ENCODE data around the gene NUTM2F.
"Not testable (repeated sequence)": the region's sequence is repeated elsewhere in the genome, so short reads cannot be mapped to it uniquely, and the experiment has no call there.

The NUTM2F gene

GRCh38 chr9:94328544-94328943 lies at the start of gene NUTM2F:
Gene NUTM2F (minus strand): TSS chr9:94328644. CDS start chr9:94328623, 21 bp downstream.
- not testable (repeated sequence) for DNase-seq (ENCODE audit: low read depth, low spot score)

- not testable (repeated sequence) for DNase-seq (ENCODE audit: low read depth, low spot score)
Measured at GRCh38 chr9:94375197-94375596, 46.8 kb upstream of the NUTM2F start.

GRCh38 chr9:94374176-94375056 lies 46.0 kb upstream of the NUTM2F start:
- DNase-seq (ENCODE audit: low read depth, low spot score) = peak; percentile 59

GRCh38 chr9:94373779-94374175 lies 45.3 kb upstream of the NUTM2F start:
- not testable (repeated sequence) for DNase-seq (ENCODE audit: low read depth, low spot score)

- DNase-seq (ENCODE audit: low read depth, low spot score) = not testable (repeated sequence)
Measured at GRCh38 chr9:94370266-94370665, 41.8 kb upstream of the NUTM2F start.

GRCh38 chr9:94364093-94364614 lies 35.7 kb upstream of the NUTM2F start:
- not testable (repeated sequence) for DNase-seq (ENCODE audit: low read depth, low spot score)

GRCh38 chr9:94357158-94357557 lies 28.7 kb upstream of the NUTM2F start:
- DNase-seq (ENCODE audit: low read depth, low spot score) = not testable (repeated sequence)

- DNase-seq (ENCODE audit: low read depth, low spot score) = not testable (repeated sequence)
Measured at GRCh38 chr9:94351901-94352723, 23.7 kb upstream of the NUTM2F start.

- DNase-seq (ENCODE audit: low read depth, low spot score) = not testable (repeated sequence)
Measured at GRCh38 chr9:94348754-94349153, 20.3 kb upstream of the NUTM2F start.

- not testable (repeated sequence) for DNase-seq (ENCODE audit: low read depth, low spot score)
Measured at GRCh38 chr9:94347451-94347850, 19.0 kb upstream of the NUTM2F start.

GRCh38 chr9:94341703-94342102 lies 13.3 kb upstream of the NUTM2F start:
- not testable (repeated sequence) for DNase-seq (ENCODE audit: low read depth, low spot score)

GRCh38 chr9:94340750-94341149 lies 12.3 kb upstream of the NUTM2F start:
- not testable (repeated sequence) for DNase-seq (ENCODE audit: low read depth, low spot score)

GRCh38 chr9:94339657-94340056 lies 11.2 kb upstream of the NUTM2F start:
- DNase-seq (ENCODE audit: low read depth, low spot score) = not testable (repeated sequence)

GRCh38 chr9:94338723-94339122 lies 10.3 kb upstream of the NUTM2F start:
- not testable (repeated sequence) for DNase-seq (ENCODE audit: low read depth, low spot score)

GRCh38 chr9:94336445-94336844 lies 8.0 kb upstream of the NUTM2F start:
- not testable (repeated sequence) for DNase-seq (ENCODE audit: low read depth, low spot score)

GRCh38 chr9:94325583-94325982 lies 2.9 kb downstream of the NUTM2F start:
- DNase-seq (ENCODE audit: low read depth, low spot score) = not testable (repeated sequence)

GRCh38 chr9:94323153-94323798 lies 5.2 kb downstream of the NUTM2F start:
- not testable (repeated sequence) for DNase-seq (ENCODE audit: low read depth, low spot score)

GRCh38 chr9:94322342-94322940 lies 6.0 kb downstream of the NUTM2F start:
- DNase-seq (ENCODE audit: low read depth, low spot score) = not testable (repeated sequence)

- DNase-seq (ENCODE audit: low read depth, low spot score) = not testable (repeated sequence)
Measured at GRCh38 chr9:94317949-94318657, 10.3 kb downstream of the NUTM2F start.

- not testable (repeated sequence) for DNase-seq (ENCODE audit: low read depth, low spot score)
Measured at GRCh38 chr9:94316236-94316635, 12.2 kb downstream of the NUTM2F start.
